Cardiac muscle cell (in vitro differentiated cells and primary cell): ENCODE measurements around the gene SLC39A11. TPM values are rescaled to one million over a fixed set of nuclear protein-coding genes. Genes with fewer than 3 reads are reported as not detected.

Experiments used
- DNase-seq, 2 donors: peaks; one replicate each; pipeline versions ENCODE4 v3.0.0 to v3.0.0-alpha.2; 2010 to 2017; ENCODE audit warnings: low read depth in 1 of 2, low spot score in 1 of 2
- H3K27ac ChIP-seq: fragments of 200-600 bp; sonication (generic); 2 replicates; pipeline ENCODE4 v1.5.1; 2016
- H3K27me3 ChIP-seq: fragments of 200-600 bp; sonication (generic); 2 replicates; pipeline ENCODE4 v1.6.0; 2016; ENCODE audit warnings: control low read depth
- H3K36me3 ChIP-seq: fragments of 200-600 bp; sonication (generic); 2 replicates; pipeline ENCODE4 v1.5.1; 2016; ENCODE audit warnings: control low read depth
- H3K4me1 ChIP-seq: fragments of 200-600 bp; sonication (generic); 2 replicates; pipeline ENCODE4 v1.8.1; 2017; ENCODE audit warnings: low read depth, mild to moderate bottlenecking, mixed run types
- H3K4me3 ChIP-seq: fragments of 200-600 bp; sonication (generic); 2 replicates; pipeline ENCODE4 v1.5.1; 2016; ENCODE audit warnings: mild to moderate bottlenecking
- H3K9me3 ChIP-seq: fragments of 200-600 bp; sonication (generic); 2 replicates; pipeline ENCODE4 v1.5.1; 2017; ENCODE audit warnings: low read depth, mild to moderate bottlenecking, control low read depth
- polyA plus RNA-seq: library from polyadenylated mRNA; unstranded; fragments of >200 nt; fragmentation: Nextera tagmentation; extraction: Ambion mirVana; gene quantifications from 2 replicates; pipeline ENCODE4 v1.2.1, GENCODE V29; 2016
- total RNA-seq: library from RNA; depleted of rRNA; stranded (reverse); fragments of >200 nt; gene quantifications from 2 replicates; pipeline ENCODE4 v1.2.3, GENCODE V29; 2016
- TF ChIP-seq, protein P1 (sequence below): IDR thresholded peaks from 2 replicates; pipeline ENCODE4 v1.5.1; 2012; ENCODE audit warnings: low read depth, mild to moderate bottlenecking, low read length

The SLC39A11 gene
- total and polyA plus RNA-seq, 2 experiments from 2014 or later = 5.9 to 11.7 TPM

DNA sequence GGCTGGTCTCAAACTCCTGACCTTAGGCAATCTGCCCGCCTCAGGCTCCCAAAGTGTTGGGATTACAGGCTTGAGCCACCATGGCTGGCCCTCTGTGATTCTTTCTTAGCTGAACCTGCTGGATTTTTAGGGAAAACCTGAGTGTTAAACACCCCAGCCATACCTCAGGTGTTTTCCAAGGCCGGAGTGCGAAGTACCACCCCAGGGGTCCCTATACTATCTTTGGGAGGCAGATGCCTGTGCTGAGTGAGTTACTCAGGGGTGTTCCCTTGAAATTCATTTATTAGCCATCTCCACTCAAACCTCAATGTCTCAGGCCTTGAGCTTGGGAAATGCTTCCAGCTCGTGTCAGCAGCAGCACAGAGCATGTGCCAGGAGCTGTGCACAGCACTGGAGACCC lies 432.7 kb downstream of the SLC39A11 start:
- Histone ChIP-seq H3K27me3 (no peaks in the 10 kb centered on the region), H3K9me3 (no peaks in the 10 kb centered on the region), H3K36me3 (no peaks in the 10 kb centered on the region), H3K4me1 (peaks cover 11% of the 10 kb centered on the region), H3K27ac (no peak overlapping the region), H3K4me3 (no peak overlapping the region)
- DNase-seq = no peak
- TF ChIP-seq, protein P1, sequence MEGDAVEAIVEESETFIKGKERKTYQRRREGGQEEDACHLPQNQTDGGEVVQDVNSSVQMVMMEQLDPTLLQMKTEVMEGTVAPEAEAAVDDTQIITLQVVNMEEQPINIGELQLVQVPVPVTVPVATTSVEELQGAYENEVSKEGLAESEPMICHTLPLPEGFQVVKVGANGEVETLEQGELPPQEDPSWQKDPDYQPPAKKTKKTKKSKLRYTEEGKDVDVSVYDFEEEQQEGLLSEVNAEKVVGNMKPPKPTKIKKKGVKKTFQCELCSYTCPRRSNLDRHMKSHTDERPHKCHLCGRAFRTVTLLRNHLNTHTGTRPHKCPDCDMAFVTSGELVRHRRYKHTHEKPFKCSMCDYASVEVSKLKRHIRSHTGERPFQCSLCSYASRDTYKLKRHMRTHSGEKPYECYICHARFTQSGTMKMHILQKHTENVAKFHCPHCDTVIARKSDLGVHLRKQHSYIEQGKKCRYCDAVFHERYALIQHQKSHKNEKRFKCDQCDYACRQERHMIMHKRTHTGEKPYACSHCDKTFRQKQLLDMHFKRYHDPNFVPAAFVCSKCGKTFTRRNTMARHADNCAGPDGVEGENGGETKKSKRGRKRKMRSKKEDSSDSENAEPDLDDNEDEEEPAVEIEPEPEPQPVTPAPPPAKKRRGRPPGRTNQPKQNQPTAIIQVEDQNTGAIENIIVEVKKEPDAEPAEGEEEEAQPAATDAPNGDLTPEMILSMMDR = no peak

DNA sequence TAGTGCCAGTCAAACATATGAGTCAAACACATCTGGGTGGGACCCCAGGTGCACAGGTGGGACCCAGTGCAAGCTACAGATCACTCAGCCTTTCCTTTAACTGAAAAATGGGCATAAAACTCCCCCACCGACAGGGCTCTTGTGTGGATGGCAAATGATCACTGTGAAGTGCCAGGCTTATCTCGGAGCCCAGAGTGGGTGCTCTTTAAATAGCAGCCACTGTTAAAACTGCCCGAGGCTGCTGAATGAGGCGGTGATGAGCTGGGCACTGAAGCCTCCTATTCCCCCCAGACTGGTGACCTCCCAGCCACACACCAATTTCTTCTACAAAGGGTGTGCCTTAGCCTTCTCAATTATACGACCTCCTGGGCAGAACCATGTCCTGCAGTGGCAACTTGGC lies 433.8 kb downstream of the SLC39A11 start:
- Histone ChIP-seq H3K27me3 (no peaks in the 10 kb centered on the region), H3K4me1 (peaks cover 11% of the 10 kb centered on the region), H3K27ac (no peak overlapping the region), H3K4me3 (no peak overlapping the region), H3K36me3 (no peaks in the 10 kb centered on the region), H3K9me3 (no peaks in the 10 kb centered on the region)
- TF ChIP-seq, protein P1 = no peak
- DNase-seq = peak in 1 of 2 donors; percentile 32

GRCh38 chr17:72657467-72658317 lies 434.8 kb downstream of the SLC39A11 start:
- Histone ChIP-seq H3K9me3 (no peaks in the 10 kb centered on the region), H3K4me3 (no peak overlapping the region), H3K36me3 (no peaks in the 10 kb centered on the region), H3K27me3 (no peaks in the 10 kb centered on the region), H3K4me1 (peaks cover 11% of the 10 kb centered on the region), H3K27ac (no peak overlapping the region)
- no peak for DNase-seq
- TF ChIP-seq, protein P1 = peak; percentile 4

- no peak overlapping the region for H3K4me3 ChIP-seq
- H3K27ac ChIP-seq = no peak overlapping the region
- peaks cover 11% of the 10 kb centered on the region for H3K4me1 ChIP-seq
- no peak for DNase-seq
- H3K9me3 ChIP-seq = no peaks in the 10 kb centered on the region
- no peaks in the 10 kb centered on the region for H3K36me3 ChIP-seq
- TF ChIP-seq, protein P1 = no peak
- no peaks in the 10 kb centered on the region for H3K27me3 ChIP-seq
Observed at GRCh38 chr17:72656130-72656763, 436.2 kb downstream of the SLC39A11 start.

DNA sequence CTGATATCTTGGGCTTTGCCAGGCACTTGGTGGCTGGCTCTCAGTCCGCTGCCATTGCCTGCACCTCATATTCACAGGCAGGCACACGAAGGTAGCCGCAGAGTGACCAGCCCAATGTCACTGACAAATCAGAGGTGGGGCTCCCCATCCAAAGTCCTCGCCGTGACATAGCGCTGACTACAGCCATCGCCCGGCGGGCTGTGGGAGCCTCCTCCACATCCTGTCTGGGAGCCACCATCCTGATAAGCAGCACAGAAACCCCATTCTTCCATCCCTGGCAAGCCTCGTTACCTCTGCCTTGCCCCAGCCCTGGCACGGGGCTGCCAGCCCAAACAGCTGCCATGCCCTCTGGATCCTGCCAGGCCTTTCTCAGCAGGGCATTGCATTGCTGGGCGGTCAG lies 437.8 kb downstream of the SLC39A11 start:
- no peak overlapping the region for H3K27ac ChIP-seq
- TF ChIP-seq, protein P1 = no peak
- H3K4me1 ChIP-seq = peaks cover 5% of the 10 kb centered on the region
- no peaks in the 10 kb centered on the region for H3K27me3 ChIP-seq
- no peak overlapping the region for H3K4me3 ChIP-seq
- no peaks in the 10 kb centered on the region for H3K36me3 ChIP-seq
- H3K9me3 ChIP-seq = no peaks in the 10 kb centered on the region
- no peak for DNase-seq
